SK-N-SH (cell line): ENCODE results near the gene PIGK. TPM values are rescaled to one million over a fixed set of nuclear protein-coding genes. Genes with fewer than 3 reads are reported as not detected.

Source experiments
- CTCF ChIA-PET: fragments of 300-600, 350-600 bp; formaldehyde crosslinking; extraction: SDS; loops from one replicate; lab custom pipeline; 2021; lab: Yijun Ruan, JAX
- POLR2A ChIA-PET: fragments of 350-600 bp; sonication (Branson Sonifier 250); formaldehyde crosslinking; extraction: SDS; loops from one replicate; lab custom pipeline; 2020; ENCODE audit warnings: antibody characterized with exemption, inconsistent platforms; lab: Yijun Ruan, JAX
- DNase-seq: peaks from one replicate; pipeline ENCODE4 v3.0.0; 2012
- H2AFZ ChIP-seq: fragments of 200-600 bp; sonication (generic); 2 replicates; pipeline ENCODE4 v1.8.1; 2016; ENCODE audit warnings: antibody characterized with exemption, mild to moderate bottlenecking, low read depth
- H3F3A ChIP-seq: fragments of 200-600 bp; sonication (generic); replicated peaks from 2 replicates; pipeline ENCODE3; 2016; ENCODE audit warnings: antibody characterized with exemption, mild to moderate bottlenecking; ENCODE audit not compliant: insufficient read depth
- H3K27ac ChIP-seq, 2 experiments: fragments of 200-500 bp in 1 of 2; fragments of 200-600 bp in 1 of 2; sonication (Bioruptor generic) in 1 of 2; sonication (generic), shearing (Covaris generic) in 1 of 2; 2 replicates each; pipeline versions ENCODE4 v1.5.1 to v1.6.1; 2014 to 2016; ENCODE audit warnings: low read depth in 2 of 2, inconsistent platforms in 1 of 2, low read length in 1 of 2, mild to moderate bottlenecking in 1 of 2, mixed read lengths in 1 of 2
- H3K27me3 ChIP-seq: fragments of 200-600 bp; sonication (generic), shearing (Covaris generic); 2 replicates; pipeline ENCODE4 v1.6.1; 2016; ENCODE audit warnings: mixed run types; ENCODE audit not compliant: insufficient read depth
- H3K36me3 ChIP-seq, 2 experiments: fragments of 200-500 bp in 1 of 2; fragments of 200-600 bp in 1 of 2; sonication (Bioruptor generic) in 1 of 2; sonication (generic) in 1 of 2; replicated peaks in 1 of 2; 2 replicates each; pipeline versions ENCODE3 to v1.5.1; 2014 to 2016; ENCODE audit warnings: low read length in 1 of 2, mild to moderate bottlenecking in 1 of 2; ENCODE audit not compliant: insufficient read depth in 2 of 2, control insufficient read depth in 1 of 2
- H3K4me1 ChIP-seq, 2 experiments: fragments of 200-500 bp in 1 of 2; fragments of 200-600 bp in 1 of 2; sonication (Bioruptor generic) in 1 of 2; sonication (generic), shearing (Covaris generic) in 1 of 2; 2 replicates each; pipeline versions ENCODE4 v1.5.1 to v1.6.1; 2014 to 2016; ENCODE audit warnings: low read depth in 1 of 2, low read length in 1 of 2, mixed run types in 1 of 2; ENCODE audit not compliant: insufficient read depth in 2 of 2, control insufficient read depth in 1 of 2
- H3K4me2 ChIP-seq: fragments of 200-600 bp; sonication (generic), shearing (Covaris generic); 2 replicates; pipeline ENCODE4 v1.6.1; 2017; ENCODE audit warnings: mixed run types
- H3K4me3 ChIP-seq, 2 experiments: fragments of 200-500 bp in 1 of 2; fragments of 200-600 bp in 1 of 2; sonication (Bioruptor generic) in 1 of 2; sonication (generic), shearing (Covaris generic) in 1 of 2; 2 replicates each; pipeline versions ENCODE4 v1.5.1 to v1.8.1; 2014 to 2016; ENCODE audit warnings: low read depth in 2 of 2, inconsistent platforms in 1 of 2, low read length in 1 of 2, mild to moderate bottlenecking in 1 of 2, mixed read lengths in 1 of 2, moderate library complexity in 1 of 2
- H3K79me2 ChIP-seq: fragments of 200-600 bp; sonication (generic); 2 replicates; pipeline ENCODE4 v1.8.1; 2017; ENCODE audit warnings: mild to moderate bottlenecking; ENCODE audit not compliant: insufficient read depth
- H3K9ac ChIP-seq: fragments of 200-600 bp; sonication (generic); 2 replicates; pipeline ENCODE4 v1.6.1; 2017; ENCODE audit warnings: mixed run types
- H3K9me2 ChIP-seq: fragments of 200-600 bp; sonication (generic); 2 replicates; pipeline ENCODE4 v1.6.1; 2017; ENCODE audit warnings: mixed run types
- H3K9me3 ChIP-seq: fragments of 200-600 bp; sonication (generic); 2 replicates; pipeline ENCODE4 v1.6.1; 2017; ENCODE audit warnings: mixed run types, mild to moderate bottlenecking, moderate library complexity
- H4K20me1 ChIP-seq: fragments of 200-600 bp; sonication (generic); 2 replicates; pipeline ENCODE4 v1.6.1; 2017; ENCODE audit warnings: mild to moderate bottlenecking, mixed run types; ENCODE audit not compliant: insufficient read depth
- CHD2 ChIP-seq: fragments of 150-350 bp; IDR thresholded peaks from 2 replicates; pipeline ENCODE4 v1.6.1; 2018; ENCODE audit warnings: low read length; ENCODE audit not compliant: partially characterized antibody
- FOSL2 ChIP-seq: IDR thresholded peaks from 2 replicates; pipeline ENCODE4 v1.4.0; 2012; ENCODE audit warnings: low read depth, mild to moderate bottlenecking, moderate library complexity, borderline replicate concordance
- MXI1 ChIP-seq: IDR thresholded peaks from 2 replicates; pipeline ENCODE4 v1.6.1; 2012; ENCODE audit warnings: mild to moderate bottlenecking, low read depth, low read length, improper control_type of control experiment
- NFIC ChIP-seq: IDR thresholded peaks from 2 replicates; pipeline ENCODE4 v1.4.0; 2012; ENCODE audit warnings: borderline replicate concordance
- RAD21 ChIP-seq: IDR thresholded peaks from 2 replicates; pipeline ENCODE4 v1.6.1; 2012; ENCODE audit warnings: mild to moderate bottlenecking, low read length
- RCOR1 ChIP-seq: fragments of 150-350 bp; IDR thresholded peaks from 2 replicates; pipeline ENCODE4 v1.6.1; 2017; ENCODE audit warnings: antibody characterized with exemption, low read length
- SIN3A ChIP-seq: IDR thresholded peaks from 2 replicates; pipeline ENCODE4 v1.6.1; 2012; ENCODE audit warnings: low read depth, mild to moderate bottlenecking, low read length, moderate library complexity, borderline replicate concordance
- SMC3 ChIP-seq: IDR thresholded peaks from 2 replicates; pipeline ENCODE4 v1.6.1; 2012; ENCODE audit warnings: low read depth, low read length, improper control_type of control experiment
- TAF1 ChIP-seq: IDR thresholded peaks from 2 replicates; pipeline ENCODE4 v1.6.1; 2012; ENCODE audit warnings: low read depth, mild to moderate bottlenecking, low read length, moderate library complexity, borderline replicate concordance
- TCF12 ChIP-seq: IDR thresholded peaks from 2 replicates; pipeline ENCODE4 v1.4.0; 2012
- TEAD4 ChIP-seq: IDR thresholded peaks from 2 replicates; pipeline ENCODE4 v1.4.0; 2012; ENCODE audit warnings: mild to moderate bottlenecking, borderline replicate concordance; ENCODE audit not compliant: insufficient read depth
- WGBS: methylation state at CpG from one replicate; pipeline ENCODE4 v1.1.6; 2017; ENCODE audit warnings: low lambda C conversion rate; 5-methylcytosine and 5-hydroxymethylcytosine counted together
- polyA plus RNA-seq, 3 experiments: library from polyadenylated mRNA; depleted of rRNA; stranded (reverse); fragments of >200 nt; gene quantifications; 2 replicates each; pipeline ENCODE4 v1.2.3, GENCODE V29; 2012
- TF ChIP-seq, protein P1 (sequence below): fragments of 150-350 bp; IDR thresholded peaks from 2 replicates; pipeline ENCODE4 v1.6.1; 2016; ENCODE audit warnings: mild to moderate bottlenecking, low read depth, low read length
- TF ChIP-seq, protein P2 (sequence below): fragments of 150-350 bp; IDR thresholded peaks from 2 replicates; pipeline ENCODE4 v1.6.1; 2017; ENCODE audit warnings: antibody characterized with exemption, low read length, low read depth, borderline replicate concordance

Gene PIGK
- polyA plus RNA-seq, 1 of the 3 experiments (the other 2 are of a cell fraction) = 11.5 TPM

DNA sequence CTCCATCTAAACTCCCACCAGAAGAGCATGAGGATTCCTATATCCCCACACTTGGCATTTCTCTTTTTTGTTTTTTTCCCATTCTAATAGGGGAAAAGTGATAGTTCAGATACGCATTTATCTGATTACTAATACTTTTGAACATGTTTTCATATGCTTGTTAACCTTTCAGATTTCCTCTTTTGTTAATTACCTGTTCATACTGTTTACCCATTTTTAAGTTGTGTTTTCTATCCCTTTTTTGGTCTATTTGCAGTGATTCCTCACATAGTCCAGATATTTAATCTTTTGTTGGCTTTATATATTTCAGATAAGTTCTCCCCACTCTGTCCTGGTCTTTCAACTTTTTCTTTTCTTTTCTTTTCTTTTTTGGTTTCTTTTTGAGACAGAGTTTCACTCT, 13.6 kb upstream of the PIGK start (continued):
- no peak for TF ChIP-seq TAF1
- no peak for TF ChIP-seq CHD2
- no peak for TF ChIP-seq MXI1
- TF ChIP-seq FOSL2 = no peak
- no peak for TF ChIP-seq TEAD4
- TF ChIP-seq, protein P1, sequence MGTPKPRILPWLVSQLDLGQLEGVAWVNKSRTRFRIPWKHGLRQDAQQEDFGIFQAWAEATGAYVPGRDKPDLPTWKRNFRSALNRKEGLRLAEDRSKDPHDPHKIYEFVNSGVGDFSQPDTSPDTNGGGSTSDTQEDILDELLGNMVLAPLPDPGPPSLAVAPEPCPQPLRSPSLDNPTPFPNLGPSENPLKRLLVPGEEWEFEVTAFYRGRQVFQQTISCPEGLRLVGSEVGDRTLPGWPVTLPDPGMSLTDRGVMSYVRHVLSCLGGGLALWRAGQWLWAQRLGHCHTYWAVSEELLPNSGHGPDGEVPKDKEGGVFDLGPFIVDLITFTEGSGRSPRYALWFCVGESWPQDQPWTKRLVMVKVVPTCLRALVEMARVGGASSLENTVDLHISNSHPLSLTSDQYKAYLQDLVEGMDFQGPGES = no peak
- no peak for TF ChIP-seq NFIC
- no peak for TF ChIP-seq SIN3A

DNA sequence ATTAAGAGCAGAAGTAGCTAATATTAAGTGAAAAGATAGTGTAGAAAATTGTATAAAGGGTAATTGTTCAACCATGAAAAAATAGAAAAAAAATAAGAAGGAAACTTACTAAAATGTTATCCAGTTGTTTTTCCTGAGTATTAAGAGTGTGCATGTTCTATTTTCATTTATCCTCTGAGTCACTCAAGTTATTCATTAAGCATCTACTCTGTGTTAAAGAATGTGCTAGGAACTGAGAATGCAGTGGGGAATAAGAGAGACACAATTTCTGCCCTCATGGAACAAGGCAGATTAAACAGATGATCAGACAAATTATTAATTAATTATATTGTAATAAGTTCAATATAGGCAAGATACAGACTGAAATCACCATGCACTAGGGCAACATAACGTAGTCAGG, 10.8 kb upstream of the PIGK start:
- no peak overlapping the region for H3K9ac ChIP-seq
- H3F3A ChIP-seq = no peaks in the 10 kb centered on the region
- WGBS = 91% methylated on average over 1 of the region's 1 CpG
- no peaks in the 10 kb centered on the region for H3K36me3 ChIP-seq
- H3K79me2 ChIP-seq = no peaks in the 10 kb centered on the region
- H2AFZ ChIP-seq = no peak overlapping the region
- no peak overlapping the region for H3K27ac ChIP-seq
- H3K9me2 ChIP-seq = no peaks in the 10 kb centered on the region
- ChIA-PET CTCF (no interaction called here), POLR2A (no interaction called here)
- no peak overlapping the region for H3K4me2 ChIP-seq
- H3K4me3 ChIP-seq = no peak overlapping the region
- no peaks in the 10 kb centered on the region for H4K20me1 ChIP-seq
- no peak for TF ChIP-seq TEAD4
- TF ChIP-seq, protein P2, sequence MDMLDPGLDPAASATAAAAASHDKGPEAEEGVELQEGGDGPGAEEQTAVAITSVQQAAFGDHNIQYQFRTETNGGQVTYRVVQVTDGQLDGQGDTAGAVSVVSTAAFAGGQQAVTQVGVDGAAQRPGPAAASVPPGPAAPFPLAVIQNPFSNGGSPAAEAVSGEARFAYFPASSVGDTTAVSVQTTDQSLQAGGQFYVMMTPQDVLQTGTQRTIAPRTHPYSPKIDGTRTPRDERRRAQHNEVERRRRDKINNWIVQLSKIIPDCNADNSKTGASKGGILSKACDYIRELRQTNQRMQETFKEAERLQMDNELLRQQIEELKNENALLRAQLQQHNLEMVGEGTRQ = no peak
- no peak for TF ChIP-seq TAF1
- TF ChIP-seq TCF12 = no peak
- TF ChIP-seq RCOR1 = no peak
- TF ChIP-seq SMC3 = no peak
- TF ChIP-seq, all 33 proteins: peak for 0
- Histone ChIP-seq H3K27me3 (no peaks in the 10 kb centered on the region), H3K9me3 (no peaks in the 10 kb centered on the region), H3K4me1 (no peaks in the 10 kb centered on the region)
- DNase-seq = no peak

DNA sequence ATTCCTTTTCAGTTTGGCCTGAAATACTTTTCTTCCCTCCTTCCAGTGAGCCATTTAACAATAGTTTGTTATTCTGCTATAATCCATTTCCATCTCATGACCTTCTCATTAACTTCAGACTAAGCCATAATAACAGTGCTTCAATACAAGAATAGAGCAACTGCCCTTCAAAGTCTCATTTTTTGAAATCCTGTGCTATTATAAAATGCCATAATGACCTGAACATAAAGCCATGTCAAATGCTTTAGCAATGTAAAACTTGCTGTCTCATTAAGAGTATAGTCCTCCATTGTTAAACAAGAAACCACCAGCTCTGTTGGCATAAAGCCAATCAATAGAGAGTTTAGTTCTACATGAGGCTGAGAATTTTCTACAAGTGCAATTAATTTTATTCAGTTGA, 9.6 kb upstream of the PIGK start:
- H3K79me2 ChIP-seq = no peaks in the 10 kb centered on the region
- no peaks in the 10 kb centered on the region for H4K20me1 ChIP-seq
- ChIA-PET CTCF (no interaction called here), POLR2A (no interaction called here)
- H3K27me3 ChIP-seq = no peaks in the 10 kb centered on the region
- no peak overlapping the region for H2AFZ ChIP-seq
- H3K9ac ChIP-seq = no peak overlapping the region
- H3K4me3 ChIP-seq = no peak overlapping the region
- H3K9me3 ChIP-seq = no peaks in the 10 kb centered on the region
- TF ChIP-seq NFIC (peak; percentile 10; the same call in 1 of the 2 replicates), RAD21 (no peak)
- H3K27ac ChIP-seq = no peak overlapping the region
- H3K4me1 ChIP-seq = no peaks in the 10 kb centered on the region
- H3K9me2 ChIP-seq = no peaks in the 10 kb centered on the region
- H3K36me3 ChIP-seq = no peaks in the 10 kb centered on the region
- no peak for DNase-seq
- H3F3A ChIP-seq = no peaks in the 10 kb centered on the region
- H3K4me2 ChIP-seq = no peak overlapping the region
